GM19324 (cell line): ENCODE data around the gene PEAR1.

Source experiments
- ATAC-seq: cut with Tn5 transposase; IDR thresholded peaks from one replicate; pipeline ENCODE4 v1.9.1; 2021; ENCODE audit warnings: mild to moderate bottlenecking, moderate library complexity; ENCODE audit not compliant: unreplicated experiment, low FRiP score

PEAR1 gene

GRCh38 chr1:156879876-156880275, 13.6 kb upstream of the PEAR1 start:
- no peak for ATAC-seq

GRCh38 chr1:156880473-156880872, 13.0 kb upstream of the PEAR1 start:
- ATAC-seq, result no peak

GRCh38 chr1:156881101-156881500, 12.4 kb upstream of the PEAR1 start:
- no peak for ATAC-seq

GRCh38 chr1:156881663-156882062, 11.9 kb upstream of the PEAR1 start:
- no peak for ATAC-seq

- no peak for ATAC-seq
Measured at GRCh38 chr1:156882543-156882942, 11.0 kb upstream of the PEAR1 start.

- ATAC-seq, result no peak
Measured at GRCh38 chr1:156883919-156884318, 9.6 kb upstream of the PEAR1 start.

- ATAC-seq, result no peak
Measured at GRCh38 chr1:156884560-156885184, 8.8 kb upstream of the PEAR1 start.

GRCh38 chr1:156885314-156885713, 8.2 kb upstream of the PEAR1 start:
- no peak for ATAC-seq

- no peak for ATAC-seq
Measured at GRCh38 chr1:156885880-156886355, 7.6 kb upstream of the PEAR1 start.

GRCh38 chr1:156886583-156887281, 6.8 kb upstream of the PEAR1 start:
- ATAC-seq, result no peak

- no peak for ATAC-seq
Measured at GRCh38 chr1:156887317-156887716, 6.2 kb upstream of the PEAR1 start.

GRCh38 chr1:156887734-156888133, 5.8 kb upstream of the PEAR1 start:
- no peak for ATAC-seq

- ATAC-seq, result no peak
Measured at GRCh38 chr1:156889802-156890580, 3.5 kb upstream of the PEAR1 start.

- ATAC-seq, result no peak
Measured at GRCh38 chr1:156892190-156893047, 1.1 kb upstream of the PEAR1 start.

- ATAC-seq, result no peak
Measured at GRCh38 chr1:156894001-156894400, 483 bp downstream of the PEAR1 start.

GRCh38 chr1:156894711-156895454, 1.4 kb downstream of the PEAR1 start:
- ATAC-seq, result no peak

- ATAC-seq, result no peak
Measured at GRCh38 chr1:156895455-156895812, 1.9 kb downstream of the PEAR1 start.

- no peak for ATAC-seq
Measured at GRCh38 chr1:156895927-156896326, 2.4 kb downstream of the PEAR1 start.

- ATAC-seq, result no peak
Measured at GRCh38 chr1:156896490-156897033, 3.0 kb downstream of the PEAR1 start.
